CD8-positive, alpha-beta memory T cell (primary cell): ENCODE results near the gene FBXO34. TPM values are rescaled to one million over a fixed set of nuclear protein-coding genes. Genes with fewer than 3 reads are reported as not detected.
A peak's percentile ranks its signal among the peaks of the same experiment; 100 is the strongest.

Source experiments
- CTCF ChIA-PET: fragments of 350-600 bp; sonication (Branson Sonifier 250); formaldehyde crosslinking; loops from one replicate; lab custom pipeline; 2021; ENCODE audit warnings: antibody characterized with exemption; lab: Charles Lee
- POLR2A ChIA-PET: fragments of 350-600 bp; sonication (Branson Sonifier 250); formaldehyde crosslinking; loops from one replicate; lab custom pipeline; 2021; ENCODE audit warnings: antibody characterized with exemption; lab: Charles Lee
- DNase-seq, 5 donors: peaks; one replicate each; pipeline versions ENCODE4 v3.0.0 to v3.0.0-alpha.2; 2020 to 2022; ENCODE audit warnings: mixed read lengths in 1 of 5
- H3K27ac ChIP-seq: one replicate; pipeline ENCODE4 v1.7.0; 2013; ENCODE audit warnings: low read depth, mild to moderate bottlenecking, low read length, moderate library complexity
- H3K27me3 ChIP-seq: 2 replicates; pipeline ENCODE4 v1.7.0; 2013; ENCODE audit warnings: low read length, mild to moderate bottlenecking; ENCODE audit not compliant: insufficient read depth, poor library complexity, severe bottlenecking
- H3K36me3 ChIP-seq: 2 replicates; pipeline ENCODE4 v1.7.0; 2013; ENCODE audit warnings: mild to moderate bottlenecking, low read length, moderate library complexity; ENCODE audit not compliant: insufficient read depth
- H3K4me1 ChIP-seq: 2 replicates; pipeline ENCODE4 v1.7.0; 2013; ENCODE audit warnings: mild to moderate bottlenecking, low read length, moderate library complexity; ENCODE audit not compliant: insufficient read depth
- H3K4me3 ChIP-seq: 2 replicates; pipeline ENCODE4 v1.7.0; 2013; ENCODE audit warnings: mild to moderate bottlenecking, low read length
- H3K9me3 ChIP-seq: 2 replicates; pipeline ENCODE4 v1.7.0; 2013; ENCODE audit warnings: mild to moderate bottlenecking, low read length
- H3K27ac Mint-ChIP-seq, 8 donors: one replicate each; pipeline ENCODE4 v1.8.0; 2020 to 2021; ENCODE audit warnings: mixed read lengths in 8 of 8, mild to moderate bottlenecking in 6 of 8, inconsistent platforms in 3 of 8, moderate library complexity in 3 of 8
- H3K27me3 Mint-ChIP-seq, 2 donors: one replicate each; pipeline ENCODE4 v1.8.0; 2020 to 2021; ENCODE audit warnings: mixed read lengths in 2 of 2, mild to moderate bottlenecking in 1 of 2, moderate library complexity in 1 of 2
- H3K36me3 Mint-ChIP-seq, 3 donors: one replicate each; pipeline ENCODE4 v1.8.0; 2020 to 2021; ENCODE audit warnings: mixed read lengths in 3 of 3, inconsistent platforms in 1 of 3, mild to moderate bottlenecking in 1 of 3
- H3K4me1 Mint-ChIP-seq, 3 donors: one replicate each; pipeline ENCODE4 v1.8.0; 2020 to 2021; ENCODE audit warnings: mixed read lengths in 3 of 3, inconsistent platforms in 1 of 3, mild to moderate bottlenecking in 1 of 3
- H3K4me3 Mint-ChIP-seq, 7 donors: one replicate each; pipeline ENCODE4 v1.8.0; 2020 to 2021; ENCODE audit warnings: mixed read lengths in 7 of 7, mild to moderate bottlenecking in 6 of 7, moderate library complexity in 4 of 7, inconsistent platforms in 2 of 7
- H3K9me3 Mint-ChIP-seq, 5 donors: one replicate each; pipeline ENCODE4 v1.8.0; 2020 to 2022; ENCODE audit warnings: mixed read lengths in 5 of 5, mild to moderate bottlenecking in 3 of 5, moderate library complexity in 2 of 5, inconsistent platforms in 1 of 5
- polyA plus RNA-seq: library from polyadenylated mRNA; unstranded; fragments of 300-500 nt; fragmentation: Illumina TruSeq; gene quantifications from one replicate; pipeline ENCODE4 v1.2.3, GENCODE V29; 2021
- total RNA-seq, 2 experiments: library from RNA; stranded (reverse); gene quantifications; one replicate each; pipeline ENCODE4 v1.2.3, GENCODE V29; 2021

FBXO34 gene
- total and polyA plus RNA-seq, 3 experiments from 2014 or later, result 16.2 to 37.1 (median 17.9) TPM

DNA sequence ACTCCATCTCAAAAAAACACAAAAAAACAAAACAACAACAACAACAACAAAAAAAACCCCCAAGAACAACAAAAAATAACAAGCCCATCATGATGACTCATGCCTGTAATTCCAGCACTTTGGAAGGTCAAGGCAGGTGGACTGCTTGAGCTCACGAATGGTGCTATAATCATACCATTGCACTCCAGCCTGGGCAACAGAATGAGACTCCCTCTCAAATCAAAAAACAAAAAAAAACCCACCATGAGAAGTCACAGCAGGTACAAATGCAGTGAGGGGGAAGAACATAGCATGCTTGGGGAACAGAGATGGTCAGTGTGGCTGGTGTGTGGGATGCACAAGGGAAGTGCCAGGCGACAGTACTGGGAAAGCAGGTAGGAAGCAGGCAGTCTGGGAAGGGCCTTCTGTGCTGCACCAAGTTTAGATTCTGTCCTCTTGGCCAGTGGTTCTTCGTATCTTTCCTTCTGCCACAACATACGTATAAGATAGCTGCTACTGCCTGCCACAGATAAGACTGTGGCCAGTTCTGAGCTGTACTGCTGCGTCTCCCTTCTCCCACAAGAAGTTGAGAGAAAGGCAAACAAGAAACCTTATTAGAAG lies 112.4 kb downstream of the FBXO34 start:
- H3K9me3 ChIP-seq, result no peaks in the 10 kb centered on the region
- peaks cover 17 to 84% (median 18%) of the 10 kb centered on the region in 3 donors for H3K36me3 Mint-ChIP-seq
- peaks cover 17% of the 10 kb centered on the region for H3K36me3 ChIP-seq
- no peak overlapping the region for H3K4me3 Mint-ChIP-seq
- peaks cover 5% of the 10 kb centered on the region for H3K4me1 ChIP-seq
- H3K27ac Mint-ChIP-seq, result peak overlapping the region in 3 of 8 donors; percentile 10 to 59 (median 25)
- peak overlapping the region; percentile 44 for H3K27ac ChIP-seq
- ChIA-PET POLR2A (interaction anchor here (0.5 kb wide), 1 partner anchor 50 kb away, joined by 4 read pairs; no protein-coding TSS in a partner anchor), CTCF (interaction anchor here (1.0 kb wide), 1 partner anchor 113 kb away, joined by 4 read pairs; no protein-coding TSS in a partner anchor)
- peaks cover 17 to 33% (median 23%) of the 10 kb centered on the region in 3 donors for H3K4me1 Mint-ChIP-seq
- no peaks in the 10 kb centered on the region for H3K27me3 ChIP-seq
- H3K9me3 Mint-ChIP-seq, result no peaks in the 10 kb centered on the region
- no peak for DNase-seq
- no peaks in the 10 kb centered on the region for H3K27me3 Mint-ChIP-seq
- H3K4me3 ChIP-seq, result no peak overlapping the region

GRCh38 chr14:55384536-55384935 lies 113.3 kb downstream of the FBXO34 start:
- Histone ChIP-seq H3K27ac (no peak overlapping the region), H3K4me3 (no peak overlapping the region), H3K27me3 (no peaks in the 10 kb centered on the region), H3K4me1 (peaks cover 5% of the 10 kb centered on the region), H3K36me3 (peaks cover 25% of the 10 kb centered on the region), H3K9me3 (no peaks in the 10 kb centered on the region)
- Mint-ChIP-seq H3K27ac (peak overlapping the region in 7 of 8 donors; percentile 4 to 75 (median 38)), H3K36me3 (peaks cover 21 to 87% (median 22%) of the 10 kb centered on the region in 3 donors), H3K4me3 (no peak overlapping the region), H3K9me3 (no peaks in the 10 kb centered on the region), H3K4me1 (peaks cover 17 to 33% (median 23%) of the 10 kb centered on the region in 3 donors), H3K27me3 (no peaks in the 10 kb centered on the region)
- POLR2A ChIA-PET, result no interaction called here
- DNase-seq, result no peak
- CTCF ChIA-PET, result interaction anchor here (1.0 kb wide), 1 partner anchor 114 kb away, joined by 4 read pairs; no protein-coding TSS in a partner anchor

DNA sequence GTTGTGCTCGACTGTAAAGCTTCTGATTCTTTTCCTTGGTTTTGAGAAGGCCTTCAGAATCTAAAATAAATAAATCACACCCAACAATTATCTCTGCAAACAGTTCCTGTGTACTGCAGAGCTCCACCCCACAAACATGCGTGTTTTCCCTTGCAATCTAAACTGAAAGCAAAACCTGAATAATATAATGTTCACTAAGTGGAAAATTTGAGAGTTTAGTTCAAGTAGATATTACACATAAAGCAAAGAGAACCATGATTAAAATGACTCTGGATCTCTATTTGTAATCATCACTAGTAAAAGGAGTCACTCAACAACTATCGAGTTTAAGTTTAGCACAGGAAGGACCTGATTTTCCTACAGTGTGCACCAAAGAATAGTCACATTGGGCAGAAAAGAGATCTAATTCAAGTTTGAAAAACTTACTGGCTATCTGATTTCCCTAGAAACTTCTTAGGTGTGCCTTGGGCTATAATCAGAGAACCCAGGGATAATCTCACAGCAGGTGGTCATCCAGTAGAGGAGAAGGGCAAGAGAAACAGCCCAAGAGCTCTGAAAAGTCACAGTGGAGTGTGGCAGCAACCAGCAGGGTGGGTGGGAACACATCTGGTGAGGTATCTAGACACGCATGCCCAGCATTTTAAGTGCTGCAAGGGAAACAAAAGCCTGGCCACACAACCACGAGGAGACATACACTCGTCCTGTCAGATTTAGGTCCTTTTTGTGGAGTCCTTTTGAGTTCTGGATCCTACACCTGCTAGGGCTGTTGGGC lies 115.0 kb downstream of the FBXO34 start:
- Histone ChIP-seq H3K27ac (no peak overlapping the region), H3K4me1 (peaks cover 5% of the 10 kb centered on the region), H3K36me3 (peaks cover 17% of the 10 kb centered on the region), H3K4me3 (no peak overlapping the region), H3K9me3 (no peaks in the 10 kb centered on the region), H3K27me3 (no peaks in the 10 kb centered on the region)
- ChIA-PET POLR2A (no interaction called here), CTCF (no interaction called here)
- Mint-ChIP-seq H3K27ac (peak overlapping the region; percentile 62 to 95 (median 86)), H3K36me3 (peaks cover 18 to 84% (median 21%) of the 10 kb centered on the region in 3 donors), H3K4me1 (peaks cover 17 to 33% (median 23%) of the 10 kb centered on the region in 3 donors), H3K9me3 (no peaks in the 10 kb centered on the region), H3K4me3 (peak overlapping the region; percentile 1 to 69 (median 39)), H3K27me3 (no peaks in the 10 kb centered on the region)
- DNase-seq, result no peak

GRCh38 chr14:55387121-55387520 lies 115.9 kb downstream of the FBXO34 start:
- CTCF ChIA-PET, result no interaction called here
- H3K9me3 ChIP-seq, result no peaks in the 10 kb centered on the region
- H3K27ac ChIP-seq, result no peak overlapping the region
- Mint-ChIP-seq H3K27ac (peak overlapping the region in 7 of 8 donors; percentile 8 to 97 (median 62)), H3K27me3 (no peaks in the 10 kb centered on the region), H3K4me1 (peaks cover 17 to 33% (median 23%) of the 10 kb centered on the region in 3 donors), H3K9me3 (no peaks in the 10 kb centered on the region), H3K4me3 (peak overlapping the region in 2 of 7 donors; percentile 2 to 56), H3K36me3 (peaks cover 16 to 80% (median 18%) of the 10 kb centered on the region in 3 donors)
- no peak overlapping the region for H3K4me3 ChIP-seq
- peaks cover 16% of the 10 kb centered on the region for H3K36me3 ChIP-seq
- POLR2A ChIA-PET, result no interaction called here
- no peaks in the 10 kb centered on the region for H3K27me3 ChIP-seq
- H3K4me1 ChIP-seq, result peaks cover 5% of the 10 kb centered on the region
- DNase-seq, result no peak

GRCh38 chr14:55388160-55388559 lies 116.9 kb downstream of the FBXO34 start:
- H3K4me3 Mint-ChIP-seq, result no peak overlapping the region
- no peak for DNase-seq
- peaks cover 16 to 77% (median 16%) of the 10 kb centered on the region in 3 donors for H3K36me3 Mint-ChIP-seq
- H3K27ac ChIP-seq, result no peak overlapping the region
- H3K4me1 Mint-ChIP-seq, result peaks cover 17 to 33% (median 23%) of the 10 kb centered on the region in 3 donors
- ChIA-PET CTCF (interaction anchor here (1.2 kb wide), 1 partner anchor 17 kb away, joined by 3 read pairs; no protein-coding TSS in a partner anchor), POLR2A (no interaction called here)
- peak overlapping the region in 3 of 8 donors; percentile 17 to 69 (median 67) for H3K27ac Mint-ChIP-seq
- H3K9me3 Mint-ChIP-seq, result no peaks in the 10 kb centered on the region
- H3K9me3 ChIP-seq, result no peaks in the 10 kb centered on the region
- no peak overlapping the region for H3K4me3 ChIP-seq
- no peaks in the 10 kb centered on the region for H3K27me3 ChIP-seq
- peaks cover 16% of the 10 kb centered on the region for H3K36me3 ChIP-seq
- no peaks in the 10 kb centered on the region for H3K27me3 Mint-ChIP-seq
- H3K4me1 ChIP-seq, result peaks cover 5% of the 10 kb centered on the region

GRCh38 chr14:55389330-55389729 lies 118.1 kb downstream of the FBXO34 start:
- peak overlapping the region in 3 of 8 donors; percentile 2 to 52 (median 39) for H3K27ac Mint-ChIP-seq
- Histone ChIP-seq H3K36me3 (peaks cover 16% of the 10 kb centered on the region), H3K4me1 (peaks cover 5% of the 10 kb centered on the region), H3K27me3 (no peaks in the 10 kb centered on the region), H3K9me3 (no peaks in the 10 kb centered on the region), H3K4me3 (no peak overlapping the region), H3K27ac (no peak overlapping the region)
- H3K36me3 Mint-ChIP-seq, result peaks cover 14 to 70% (median 16%) of the 10 kb centered on the region in 3 donors
- no peak overlapping the region for H3K4me3 Mint-ChIP-seq
- H3K9me3 Mint-ChIP-seq, result no peaks in the 10 kb centered on the region
- POLR2A ChIA-PET, result no interaction called here
- no peak for DNase-seq
- CTCF ChIA-PET, result no interaction called here
- peaks cover 17 to 30% (median 23%) of the 10 kb centered on the region in 3 donors for H3K4me1 Mint-ChIP-seq
- H3K27me3 Mint-ChIP-seq, result no peaks in the 10 kb centered on the region

DNA sequence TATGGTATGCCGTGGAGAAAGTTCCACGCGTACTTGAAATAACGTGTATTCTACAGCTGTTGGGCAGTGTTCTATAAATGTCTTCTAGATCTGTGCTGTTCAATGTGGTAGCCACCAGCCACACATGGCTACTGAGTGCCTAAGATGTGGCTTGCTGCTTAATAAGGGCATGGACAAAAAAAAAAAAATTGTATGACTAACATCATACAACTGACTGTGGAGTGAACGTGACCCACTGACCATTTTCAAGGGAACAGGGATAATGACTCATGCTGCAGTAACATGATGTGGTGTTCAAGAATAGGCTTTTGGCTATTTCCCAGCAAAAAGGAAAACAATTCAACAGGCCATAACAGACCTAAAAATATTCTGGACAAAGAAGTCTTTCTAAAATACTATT lies 127.5 kb downstream of the FBXO34 start:
- no peaks in the 10 kb centered on the region for H3K9me3 Mint-ChIP-seq
- no peak overlapping the region for H3K27ac ChIP-seq
- no peaks in the 10 kb centered on the region for H3K4me1 ChIP-seq
- CTCF ChIA-PET, result no interaction called here
- H3K4me3 ChIP-seq, result no peak overlapping the region
- no peaks in the 10 kb centered on the region for H3K27me3 ChIP-seq
- no peaks in the 10 kb centered on the region for H3K36me3 ChIP-seq
- no peak overlapping the region for H3K27ac Mint-ChIP-seq
- H3K4me3 Mint-ChIP-seq, result no peak overlapping the region
- H3K4me1 Mint-ChIP-seq, result peaks cover 11 to 41% (median 35%) of the 10 kb centered on the region in 3 donors
- H3K9me3 ChIP-seq, result no peaks in the 10 kb centered on the region
- no peaks in the 10 kb centered on the region for H3K27me3 Mint-ChIP-seq
- POLR2A ChIA-PET, result no interaction called here
- no peak for DNase-seq
- H3K36me3 Mint-ChIP-seq, result peaks cover 0 to 34% (median 19%) of the 10 kb centered on the region in 3 donors

DNA sequence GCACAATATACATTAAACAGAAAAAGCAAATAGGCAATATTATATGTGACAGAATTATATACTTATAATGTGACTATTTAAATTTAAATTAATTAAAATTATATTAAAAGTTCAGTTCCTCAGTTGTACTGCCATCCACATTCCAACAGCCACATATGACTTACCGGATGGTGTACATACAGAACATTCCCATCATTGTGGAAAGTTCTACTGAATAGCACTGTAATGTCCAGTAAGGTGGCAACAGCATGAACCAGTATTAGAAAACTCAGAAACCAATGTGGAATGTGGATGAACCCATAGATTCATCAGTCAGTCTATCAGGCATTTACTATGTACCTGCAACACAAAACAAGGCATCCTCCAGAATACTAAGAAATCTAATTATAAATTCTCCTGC lies 128.0 kb downstream of the FBXO34 start:
- Mint-ChIP-seq H3K27ac (no peak overlapping the region), H3K9me3 (no peaks in the 10 kb centered on the region), H3K4me3 (no peak overlapping the region), H3K27me3 (no peaks in the 10 kb centered on the region), H3K36me3 (peaks cover 0 to 33% (median 19%) of the 10 kb centered on the region in 3 donors), H3K4me1 (peaks cover 14 to 45% (median 39%) of the 10 kb centered on the region in 3 donors)
- Histone ChIP-seq H3K4me3 (no peak overlapping the region), H3K4me1 (peaks cover 4% of the 10 kb centered on the region), H3K9me3 (no peaks in the 10 kb centered on the region), H3K27ac (no peak overlapping the region), H3K36me3 (no peaks in the 10 kb centered on the region), H3K27me3 (no peaks in the 10 kb centered on the region)
- ChIA-PET CTCF (no interaction called here), POLR2A (no interaction called here)
- DNase-seq, result no peak
